ENCODE measurements around the gene COQ2. TPM values are rescaled to one million over a fixed set of nuclear protein-coding genes. Genes with fewer than 3 reads are reported as not detected.

COQ2 gene
- total and polyA plus RNA-seq, 2 of the 13 experiments (the other 11 are each of a cell fraction or from before 2014, with no cell fraction given) = 10.1 to 17.3 TPM

DNA sequence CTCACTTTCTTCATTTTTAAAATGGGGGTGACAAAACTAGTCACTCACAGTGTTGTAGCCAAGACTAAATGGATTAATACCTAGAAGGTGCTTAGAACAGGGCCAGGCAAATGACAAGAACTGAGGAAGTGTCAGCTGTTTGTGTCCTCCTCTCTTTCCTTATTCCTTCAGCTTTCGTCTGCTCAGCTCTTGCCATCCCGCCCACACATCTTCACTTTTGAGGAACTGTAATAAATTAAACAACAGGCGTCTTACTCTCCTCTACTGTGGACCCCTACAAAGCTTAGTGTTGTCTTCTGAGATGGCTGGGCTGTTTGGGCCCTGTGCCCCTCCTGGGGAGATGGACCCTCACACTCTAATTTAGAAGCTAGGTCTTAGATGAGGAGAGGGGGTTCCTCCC lies 47.4 kb upstream of the COQ2 start:
- CTCF ChIA-PET (ENCODE audit: low intra/inter-chr PET ratio, low total read pairs) = no interaction called here
- 26% methylated on average over 3 of the region's 3 CpGs for WGBS (ENCODE audit: low lambda C conversion rate)
- no peak overlapping the region for H2AFZ ChIP-seq (ENCODE audit: low read length)
- ATAC-seq (no peak), FAIRE-seq (no peak), DNase-seq (ENCODE audit: low spot score) (no peak)
- H3K27me3 ChIP-seq (ENCODE audit: control insufficient read depth in 1 of 2, insufficient read depth in 2 of 2, low read length in 2 of 2) = peaks cover 3 to 36% of the 10 kb centered on the region in 2 experiments
- intact Hi-C loops (cut with micrococcal nuclease; ENCODE audit: unreplicated experiment) (no loop called here), in situ Hi-C loops (cut with HindIII; ENCODE audit: extremely low pct_ligation_motif_present, low pct_unique_long_range_greater_than_20kb) (no loop called here)
- 0 out of 2 replicates have a peak, but pooled peaks cover 7% of the 10 kb centered on the region for H3K4me1 ChIP-seq (ENCODE audit: insufficient read depth, low read length)
- no peak overlapping the region for H3K27ac ChIP-seq (ENCODE audit: extremely low read length, insufficient read depth, low read length)
- BruUV-seq (replicated peaks) = no TSS peak
- H4K20me1 ChIP-seq (ENCODE audit: insufficient read depth, low read length) = no peaks in the 10 kb centered on the region
- no peak overlapping the region for H3K4me3 ChIP-seq (replicated peaks in 1 of 3; ENCODE audit: insufficient read depth in 1 of 3, low read depth in 2 of 3, low read length in 3 of 3)
- H3K9ac ChIP-seq (ENCODE audit: insufficient read depth, low read depth, low read length) = no peak overlapping the region
- no peaks in the 10 kb centered on the region for H3K36me3 ChIP-seq (replicated peaks in 1 of 2; ENCODE audit: control insufficient read depth in 1 of 2, insufficient read depth in 2 of 2, low read length in 2 of 2)
- H3K9me3 ChIP-seq (ENCODE audit: low read length) = no peaks in the 10 kb centered on the region
- no peak overlapping the region for H3K4me2 ChIP-seq (ENCODE audit: low read depth, low read length)
- TF ChIP-seq KLF16 (CRISPR knock-in tag; IDR thresholded peaks at IDR 0.05) (no peak), ZNF180 (CRISPR knock-in tag; IDR thresholded peaks at IDR 0.05; ENCODE audit: borderline replicate concordance, low read depth) (no peak), ZNF839 (CRISPR knock-in tag; IDR thresholded peaks at IDR 0.05; ENCODE audit: borderline replicate concordance) (no peak), ZNF644 (CRISPR knock-in tag; IDR thresholded peaks at IDR 0.05; ENCODE audit: low read depth) (no peak), ZNF124 (CRISPR knock-in tag; IDR thresholded peaks at IDR 0.05) (no peak), KMT2B (CRISPR knock-in tag; IDR thresholded peaks at IDR 0.05) (no peak)
- TF ChIP-seq, protein P1, sequence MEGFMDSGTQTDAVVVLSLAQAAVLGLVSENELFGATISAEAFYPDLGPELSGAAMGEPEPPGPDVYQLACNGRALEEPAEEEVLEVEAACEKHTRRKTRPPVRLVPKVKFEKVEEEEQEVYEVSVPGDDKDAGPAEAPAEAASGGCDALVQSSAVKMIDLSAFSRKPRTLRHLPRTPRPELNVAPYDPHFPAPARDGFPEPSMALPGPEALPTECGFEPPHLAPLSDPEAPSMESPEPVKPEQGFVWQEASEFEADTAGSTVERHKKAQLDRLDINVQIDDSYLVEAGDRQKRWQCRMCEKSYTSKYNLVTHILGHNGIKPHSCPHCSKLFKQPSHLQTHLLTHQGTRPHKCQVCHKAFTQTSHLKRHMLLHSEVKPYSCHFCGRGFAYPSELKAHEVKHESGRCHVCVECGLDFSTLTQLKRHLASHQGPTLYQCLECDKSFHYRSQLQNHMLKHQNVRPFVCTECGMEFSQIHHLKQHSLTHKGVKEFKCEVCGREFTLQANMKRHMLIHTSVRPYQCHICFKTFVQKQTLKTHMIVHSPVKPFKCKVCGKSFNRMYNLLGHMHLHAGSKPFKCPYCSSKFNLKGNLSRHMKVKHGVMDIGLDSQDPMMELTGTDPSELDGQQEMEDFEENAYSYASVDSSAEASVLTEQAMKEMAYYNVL (CRISPR knock-in tag; IDR thresholded peaks at IDR 0.05; ENCODE audit: borderline replicate concordance) = no peak
- POLR2A ChIA-PET = no interaction called here
- H3K79me2 ChIP-seq (ENCODE audit: insufficient read depth, low read length) = no peaks in the 10 kb centered on the region

Measured in HepG2 (cell line).